IMR-90 (cell line): ENCODE results near the gene ANXA4. TPM values are rescaled to one million over a fixed set of nuclear protein-coding genes. Genes with fewer than 3 reads are reported as not detected.
A peak's percentile ranks its signal among the peaks of the same experiment; 100 is the strongest.

Experiments used
- ATAC-seq: fragments of 200-7000 bp; cut with Tn5 transposase; 2 replicates; pipeline ENCODE4 v1.9.1; 2020; ENCODE audit warnings: low read depth, mild to moderate bottlenecking, moderate library complexity
- BruUV-seq: library from RNA; stranded (reverse); fragments of 400-500 nt; replicated peaks from 2 replicates; lab custom pipeline; 2021; lab: Mats Ljungman, UMichigan
- CTCF ChIA-PET: fragments of 300-600 bp; formaldehyde crosslinking; extraction: SDS; loops from one replicate; lab custom pipeline; 2021; ENCODE audit warnings: antibody characterized with exemption; lab: Yijun Ruan, JAX
- POLR2A ChIA-PET: fragments of 300-600 bp; sonication (Branson Sonifier 250); formaldehyde crosslinking; loops from one replicate; lab custom pipeline; 2022; ENCODE audit warnings: antibody characterized with exemption; ENCODE audit not compliant: unreplicated experiment; lab: Charles Lee
- DNase-seq: peaks from one replicate; pipeline ENCODE4 v3.0.0; 2013
- H2AFZ ChIP-seq: replicated peaks from 2 replicates; pipeline ENCODE3; 2013; ENCODE audit warnings: low read length, mild to moderate bottlenecking; ENCODE audit not compliant: poor library complexity
- H2AK5ac ChIP-seq: 2 replicates; pipeline ENCODE4 v1.6.1; 2013; ENCODE audit warnings: low read depth, low read length, inconsistent platforms
- H2AK9ac ChIP-seq: replicated peaks from 2 replicates; pipeline ENCODE3; 2013; ENCODE audit warnings: mild to moderate bottlenecking, low read depth, low read length, moderate library complexity; ENCODE audit not compliant: poor library complexity
- H2BK120ac ChIP-seq: 2 replicates; pipeline ENCODE4 v1.6.1; 2013; ENCODE audit warnings: low read depth, low read length, inconsistent platforms
- H2BK15ac ChIP-seq: 3 replicates; pipeline ENCODE4 v1.6.1; 2013; ENCODE audit warnings: low read depth, low read length, inconsistent platforms
- H2BK20ac ChIP-seq: 2 replicates; pipeline ENCODE4 v1.6.1; 2013; ENCODE audit warnings: low read depth, mild to moderate bottlenecking, inconsistent platforms, low read length, moderate library complexity
- H2BK5ac ChIP-seq: 2 replicates; pipeline ENCODE4 v1.6.1; 2013; ENCODE audit warnings: mild to moderate bottlenecking, low read depth, low read length, inconsistent platforms; ENCODE audit not compliant: poor library complexity, severe bottlenecking
- H3K14ac ChIP-seq: replicated peaks from 2 replicates; pipeline ENCODE4 v1.6.1; 2013; ENCODE audit warnings: low read depth, low read length, inconsistent platforms
- H3K18ac ChIP-seq: 2 replicates; pipeline ENCODE4 v1.6.1; 2013; ENCODE audit warnings: low read depth, low read length, control low read depth
- H3K23ac ChIP-seq: 2 replicates; pipeline ENCODE4 v1.6.1; 2013; ENCODE audit warnings: low read depth, low read length, inconsistent platforms
- H3K27ac ChIP-seq: 2 replicates; pipeline ENCODE4 v1.5.1; 2013; ENCODE audit warnings: mild to moderate bottlenecking, control low read depth, low read length; ENCODE audit not compliant: insufficient read depth
- H3K27me3 ChIP-seq: 2 replicates; pipeline ENCODE4 v1.6.1; 2013; ENCODE audit warnings: low read length; ENCODE audit not compliant: control insufficient read depth, insufficient read depth
- H3K36me3 ChIP-seq: 2 replicates; pipeline ENCODE4 v1.6.1; 2013; ENCODE audit warnings: low read length, mixed read lengths; ENCODE audit not compliant: control insufficient read depth, insufficient read depth
- H3K4ac ChIP-seq: 2 replicates; pipeline ENCODE4 v1.6.1; 2013; ENCODE audit warnings: low read depth, low read length, inconsistent platforms
- H3K4me1 ChIP-seq: 2 replicates; pipeline ENCODE4 v1.6.1; 2013; ENCODE audit warnings: low read length, mixed read lengths; ENCODE audit not compliant: control insufficient read depth, insufficient read depth
- H3K4me2 ChIP-seq: 2 replicates; pipeline ENCODE4 v1.6.1; 2013; ENCODE audit warnings: low read depth, mild to moderate bottlenecking, control low read depth, low read length, moderate library complexity
- H3K4me3 ChIP-seq: 2 replicates; pipeline ENCODE4 v1.5.1; 2013; ENCODE audit warnings: low read depth, mild to moderate bottlenecking, control low read depth, low read length, moderate library complexity; ENCODE audit not compliant: insufficient read depth
- H3K56ac ChIP-seq: 2 replicates; pipeline ENCODE4 v1.6.1; 2013; ENCODE audit warnings: low read length, inconsistent platforms; ENCODE audit not compliant: insufficient read depth; ENCODE audit errors: extremely low read depth
- H3K79me1 ChIP-seq, 2 experiments: 2 replicates each; pipeline ENCODE4 v1.6.1; 2013; ENCODE audit warnings: low read length in 2 of 2, inconsistent platforms in 1 of 2, low read depth in 1 of 2
- H3K9ac ChIP-seq: 2 replicates; pipeline ENCODE4 v1.6.1; 2013; ENCODE audit warnings: low read depth, low read length, control low read depth
- H3K9me1 ChIP-seq: 2 replicates; pipeline ENCODE4 v1.6.1; 2013; ENCODE audit warnings: low read length, inconsistent platforms; ENCODE audit not compliant: insufficient read depth
- H3K9me3 ChIP-seq: 2 replicates; pipeline ENCODE4 v1.6.1; 2013; ENCODE audit warnings: low read length; ENCODE audit not compliant: control insufficient read depth, insufficient read depth
- H4K20me1 ChIP-seq: 2 replicates; pipeline ENCODE4 v1.6.1; 2013; ENCODE audit warnings: low read length, inconsistent platforms; ENCODE audit not compliant: insufficient read depth
- H4K5ac ChIP-seq: 2 replicates; pipeline ENCODE4 v1.6.1; 2013; ENCODE audit warnings: mild to moderate bottlenecking, low read depth, low read length, control low read depth
- H4K8ac ChIP-seq, 2 experiments: 2 replicates each; pipeline ENCODE4 v1.6.1; 2013; ENCODE audit warnings: low read depth in 2 of 2, low read length in 2 of 2, control low read depth in 1 of 2, inconsistent platforms in 1 of 2
- H4K91ac ChIP-seq: 2 replicates; pipeline ENCODE4 v1.6.1; 2013; ENCODE audit warnings: low read depth, low read length, inconsistent platforms; ENCODE audit not compliant: insufficient read depth
- USF2 ChIP-seq: fragments of 150-350 bp; IDR thresholded peaks from 2 replicates; pipeline ENCODE4 v1.6.1; 2017; ENCODE audit warnings: mild to moderate bottlenecking, antibody characterized with exemption, low read length, low read depth
- WGBS, 2 experiments: methylation state at CpG; one replicate each; pipeline versions ENCODE4 v1.1.5 to v1.1.7; 2013; ENCODE audit warnings: missing lambda C conversion rate in 2 of 2; ENCODE audit not compliant: insufficient read length in 1 of 2; ENCODE audit errors: extremely low coverage in 2 of 2; 5-methylcytosine and 5-hydroxymethylcytosine counted together
- dilution Hi-C: fragments of 300-500 bp; cut with HindIII; formaldehyde crosslinking; loops from one replicate; pipeline ENCODE4 v1.14.3; 2018; ENCODE audit warnings: low sequenced_read_pairs; ENCODE audit not compliant: unreplicated experiment
- in situ Hi-C: fragments of 300-500 bp; cut with MboI; formaldehyde crosslinking; loops from 3 replicates; pipeline ENCODE4 v1.14.3; 2019; ENCODE audit warnings: low sequenced_read_pairs, inconsistent platforms, mixed read lengths
- intact Hi-C: fragments of 100-400 bp; cut with micrococcal nuclease; formaldehyde crosslinking; loops from 2 replicates; pipeline ENCODE4 v1.10.0; 2022
- polyA plus RNA-seq, 3 experiments: library from polyadenylated mRNA; depleted of rRNA; stranded (reverse); fragments of >200 nt; gene quantifications; 2 replicates each; pipeline ENCODE4 v1.2.3, GENCODE V29; 2012; ENCODE audit warnings: low replicate concordance in 1 of 3
- total RNA-seq: library from RNA; depleted of rRNA; stranded (reverse); fragments of >200 nt; gene quantifications from 2 replicates; pipeline ENCODE4 v1.2.3, GENCODE V29; 2012

Gene ANXA4
- total and polyA plus RNA-seq, 2 of the 4 experiments (the other 2 are of a cell fraction) = 22.2 to 72.0 TPM

DNA sequence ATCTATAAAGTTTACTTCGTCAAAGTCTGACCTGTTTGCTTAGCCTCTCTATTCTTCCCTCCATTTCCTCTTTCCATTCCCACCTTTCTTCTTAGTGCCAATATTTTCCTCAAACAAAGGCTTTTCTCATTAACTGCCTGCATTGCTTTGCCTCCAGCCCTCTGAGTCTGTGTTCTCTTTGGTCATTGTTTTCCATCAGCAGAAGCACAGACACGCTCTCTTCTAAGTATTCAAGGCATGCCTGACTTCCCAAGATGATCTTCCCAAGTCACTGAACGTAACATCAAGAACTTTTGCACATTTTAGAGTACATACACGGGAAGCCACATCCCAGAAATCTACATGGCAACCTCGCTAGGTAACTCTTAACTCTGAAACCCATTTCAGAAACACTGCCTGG is 32.6 kb upstream of the ANXA4 start:
- BruUV-seq = no TSS peak
- Histone ChIP-seq H3K27ac (no peak overlapping the region), H3K79me1 (no peaks in the 10 kb centered on the region), H3K56ac (no peak overlapping the region), H3K9me3 (no peaks in the 10 kb centered on the region), H4K91ac (no peak overlapping the region), H4K8ac (no peak overlapping the region), H3K36me3 (no peaks in the 10 kb centered on the region), H2AFZ (peak overlapping the region; percentile 21), H2AK5ac (no peak overlapping the region), H2BK15ac (no peak overlapping the region), H3K4ac (0 out of 2 replicates have a peak overlapping the region, but pooled peaks have one; percentile 34), H3K9me1 (no peaks in the 10 kb centered on the region), H2AK9ac (no peak overlapping the region), H3K14ac (no peak overlapping the region), H3K27me3 (no peaks in the 10 kb centered on the region), H3K23ac (no peak overlapping the region), H2BK5ac (no peak overlapping the region), H3K9ac (no peak overlapping the region), H3K4me1 (no peaks in the 10 kb centered on the region), H4K5ac (no peak overlapping the region), H3K4me3 (no peak overlapping the region), H4K20me1 (no peaks in the 10 kb centered on the region), H2BK120ac (no peak overlapping the region), H3K18ac (no peak overlapping the region), H3K4me2 (no peak overlapping the region), H2BK20ac (no peak overlapping the region)
- ChIA-PET POLR2A (no interaction called here), CTCF (interaction anchor here (0.6 kb wide), 1 partner anchor 206 kb away, joined by 3 read pairs; no protein-coding TSS in a partner anchor)
- in situ Hi-C loops (no loop called here), intact Hi-C loops (no loop called here), dilution Hi-C loops (no loop called here)
- TF ChIP-seq USF2 = no peak
- WGBS, 2 experiments = 71% methylated on average over 2 of the region's 5 CpGs; no CpG with 5 or more reads in 1 of the 2 experiments
- ATAC-seq = no peak
- no peak for DNase-seq
